Measurements from ENCODE around the gene NISCH.

NISCH gene

GRCh38 chr3:52490939-52491526 is 35.6 kb downstream of the NISCH start:
- no peak overlapping the region for H3K4me3 ChIP-seq (ENCODE audit: low read length, poor library complexity, severe bottlenecking)
- no peak for TF ChIP-seq EZH2phosphoT487 (IDR thresholded peaks at IDR 0.05; ENCODE audit: borderline replicate concordance)
- TF ChIP-seq, protein P1, sequence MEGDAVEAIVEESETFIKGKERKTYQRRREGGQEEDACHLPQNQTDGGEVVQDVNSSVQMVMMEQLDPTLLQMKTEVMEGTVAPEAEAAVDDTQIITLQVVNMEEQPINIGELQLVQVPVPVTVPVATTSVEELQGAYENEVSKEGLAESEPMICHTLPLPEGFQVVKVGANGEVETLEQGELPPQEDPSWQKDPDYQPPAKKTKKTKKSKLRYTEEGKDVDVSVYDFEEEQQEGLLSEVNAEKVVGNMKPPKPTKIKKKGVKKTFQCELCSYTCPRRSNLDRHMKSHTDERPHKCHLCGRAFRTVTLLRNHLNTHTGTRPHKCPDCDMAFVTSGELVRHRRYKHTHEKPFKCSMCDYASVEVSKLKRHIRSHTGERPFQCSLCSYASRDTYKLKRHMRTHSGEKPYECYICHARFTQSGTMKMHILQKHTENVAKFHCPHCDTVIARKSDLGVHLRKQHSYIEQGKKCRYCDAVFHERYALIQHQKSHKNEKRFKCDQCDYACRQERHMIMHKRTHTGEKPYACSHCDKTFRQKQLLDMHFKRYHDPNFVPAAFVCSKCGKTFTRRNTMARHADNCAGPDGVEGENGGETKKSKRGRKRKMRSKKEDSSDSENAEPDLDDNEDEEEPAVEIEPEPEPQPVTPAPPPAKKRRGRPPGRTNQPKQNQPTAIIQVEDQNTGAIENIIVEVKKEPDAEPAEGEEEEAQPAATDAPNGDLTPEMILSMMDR (conservative IDR thresholded peaks at IDR 0.05; ENCODE audit: low read length), result no peak
- no peaks in the 10 kb centered on the region for H3K4me1 ChIP-seq (ENCODE audit: insufficient read depth, low read length, poor library complexity, severe bottlenecking)
- no peaks in the 10 kb centered on the region for H3K9me3 ChIP-seq (ENCODE audit: insufficient read depth, low read depth, low read length)
- no peak overlapping the region for H3K4me2 ChIP-seq (ENCODE audit: low read depth, low read length, poor library complexity, severe bottlenecking)
- no peaks in the 10 kb centered on the region for H3K9me2 ChIP-seq (replicated peaks; ENCODE audit: low read depth, low read length)
- H3K9ac ChIP-seq (ENCODE audit: low read depth, low read length, poor library complexity, severe bottlenecking), result no peak overlapping the region
- no peaks in the 10 kb centered on the region for H3F3A ChIP-seq (ENCODE audit: low read depth)
- H4K20me1 ChIP-seq (ENCODE audit: insufficient read depth, low read length, poor library complexity, severe bottlenecking), result no peaks in the 10 kb centered on the region
- H3K36me3 ChIP-seq (ENCODE audit: insufficient read depth, low read length), result peaks cover 67% of the 10 kb centered on the region; the same call in 1 of the 2 replicates
- H3K27me3 ChIP-seq (ENCODE audit: insufficient read depth, low read length, poor library complexity, severe bottlenecking), result no peaks in the 10 kb centered on the region
- no peak overlapping the region for H2AFZ ChIP-seq (ENCODE audit: low read length)
- H3K79me2 ChIP-seq (ENCODE audit: insufficient read depth, low read length), result no peaks in the 10 kb centered on the region

GRCh38 chr3:52492059-52492458 is 36.7 kb downstream of the NISCH start:
- Histone ChIP-seq H3K36me3 (ENCODE audit: insufficient read depth, low read length) (peaks cover 58% of the 10 kb centered on the region; the same call in 1 of the 2 replicates), H3K9me3 (ENCODE audit: insufficient read depth, low read depth, low read length) (no peaks in the 10 kb centered on the region), H3K9ac (ENCODE audit: low read depth, low read length, poor library complexity, severe bottlenecking) (no peak overlapping the region), H2AFZ (ENCODE audit: low read length) (no peak overlapping the region), H3K4me2 (ENCODE audit: low read depth, low read length, poor library complexity, severe bottlenecking) (no peak overlapping the region), H4K20me1 (ENCODE audit: insufficient read depth, low read length, poor library complexity, severe bottlenecking) (no peaks in the 10 kb centered on the region), H3K9me2 (replicated peaks; ENCODE audit: low read depth, low read length) (no peaks in the 10 kb centered on the region), H3K4me3 (ENCODE audit: low read length, poor library complexity, severe bottlenecking) (no peak overlapping the region), H3K27me3 (ENCODE audit: insufficient read depth, low read length, poor library complexity, severe bottlenecking) (no peaks in the 10 kb centered on the region), H3F3A (ENCODE audit: low read depth) (no peaks in the 10 kb centered on the region), H3K4me1 (ENCODE audit: insufficient read depth, low read length, poor library complexity, severe bottlenecking) (no peaks in the 10 kb centered on the region), H3K79me2 (ENCODE audit: insufficient read depth, low read length) (no peaks in the 10 kb centered on the region)
- no peak for TF ChIP-seq EZH2phosphoT487 (IDR thresholded peaks at IDR 0.05; ENCODE audit: borderline replicate concordance)
- TF ChIP-seq, protein P1 (conservative IDR thresholded peaks at IDR 0.05; ENCODE audit: low read length), result no peak

- TF ChIP-seq, protein P1 (conservative IDR thresholded peaks at IDR 0.05; ENCODE audit: low read length), result no peak
- TF ChIP-seq EZH2phosphoT487 (IDR thresholded peaks at IDR 0.05; ENCODE audit: borderline replicate concordance), result no peak
- H3K9ac ChIP-seq (ENCODE audit: low read depth, low read length, poor library complexity, severe bottlenecking), result no peak overlapping the region
- no peaks in the 10 kb centered on the region for H3K4me1 ChIP-seq (ENCODE audit: insufficient read depth, low read length, poor library complexity, severe bottlenecking)
- no peaks in the 10 kb centered on the region for H3F3A ChIP-seq (ENCODE audit: low read depth)
- no peak overlapping the region for H2AFZ ChIP-seq (ENCODE audit: low read length)
- peaks cover 48% of the 10 kb centered on the region; the same call in 1 of the 2 replicates for H3K36me3 ChIP-seq (ENCODE audit: insufficient read depth, low read length)
- H3K9me3 ChIP-seq (ENCODE audit: insufficient read depth, low read depth, low read length), result no peaks in the 10 kb centered on the region
- H3K27me3 ChIP-seq (ENCODE audit: insufficient read depth, low read length, poor library complexity, severe bottlenecking), result no peaks in the 10 kb centered on the region
- H4K20me1 ChIP-seq (ENCODE audit: insufficient read depth, low read length, poor library complexity, severe bottlenecking), result no peaks in the 10 kb centered on the region
- H3K79me2 ChIP-seq (ENCODE audit: insufficient read depth, low read length), result no peaks in the 10 kb centered on the region
- no peak overlapping the region for H3K4me3 ChIP-seq (ENCODE audit: low read length, poor library complexity, severe bottlenecking)
- no peak overlapping the region for H3K4me2 ChIP-seq (ENCODE audit: low read depth, low read length, poor library complexity, severe bottlenecking)
- H3K9me2 ChIP-seq (replicated peaks; ENCODE audit: low read depth, low read length), result no peaks in the 10 kb centered on the region
Observed at GRCh38 chr3:52493232-52494017, 38.0 kb downstream of the NISCH start.
